ENCODE results near the gene FXYD7.

DNA sequence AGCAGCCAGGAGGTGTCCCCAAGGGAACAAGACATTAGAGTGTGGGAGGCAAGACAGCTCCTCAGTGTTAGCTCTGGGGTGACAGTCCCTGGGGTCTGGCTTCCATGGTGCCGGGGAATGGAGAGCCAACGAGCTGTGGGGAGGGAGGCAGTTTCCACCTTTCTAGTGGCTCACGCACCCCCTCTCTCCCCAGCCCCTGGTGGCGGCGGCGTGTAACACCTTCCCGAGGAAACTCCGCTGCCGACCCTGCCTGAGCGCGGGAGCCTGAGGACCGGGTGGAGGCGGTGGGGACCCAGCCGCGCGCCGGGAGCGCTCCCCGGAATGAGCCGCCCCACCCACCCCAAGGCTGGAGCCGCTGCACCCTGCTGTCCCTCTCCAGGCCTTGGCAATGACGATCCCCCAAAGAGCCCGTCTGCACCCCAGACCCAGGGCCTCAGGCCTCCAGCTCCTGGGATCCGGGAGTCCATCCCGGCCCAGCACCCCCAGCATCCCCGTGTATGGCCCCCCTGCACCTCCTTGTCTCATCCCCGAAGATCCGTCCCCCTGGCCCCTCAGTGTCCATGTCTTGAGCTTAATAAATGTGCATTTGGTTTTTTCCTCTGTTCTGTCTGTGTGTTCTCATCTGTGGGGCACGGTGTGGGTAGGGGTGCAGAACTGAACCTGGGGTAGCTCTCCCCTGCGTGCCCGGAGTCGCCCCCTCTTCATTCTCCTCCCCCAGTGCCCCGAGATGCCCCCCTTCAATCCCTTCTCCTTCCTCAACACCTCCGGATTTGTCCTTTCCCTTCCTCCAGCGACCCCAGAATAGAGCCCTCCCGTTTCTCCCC lies 10.9 kb downstream of the FXYD7 start:
- no peak for TF ChIP-seq JUND (CRISPR knock-in tag; IDR thresholded peaks at IDR 0.05)
- TF ChIP-seq ZNF564 (CRISPR knock-in tag; IDR thresholded peaks at IDR 0.05), result no peak
- TF ChIP-seq CBX1 (IDR thresholded peaks at IDR 0.05; ENCODE audit: low read depth), result no peak
- TF ChIP-seq RFX5 (IDR thresholded peaks at IDR 0.05; ENCODE audit: low read depth, low read length), result no peak
- TF ChIP-seq SP2 (CRISPR knock-in tag; IDR thresholded peaks at IDR 0.05), result no peak
- TF ChIP-seq ZNF367 (CRISPR knock-in tag; IDR thresholded peaks at IDR 0.05; ENCODE audit: borderline replicate concordance), result no peak
- no peak for TF ChIP-seq ELF3 (CRISPR knock-in tag; IDR thresholded peaks at IDR 0.05)
- no peak for TF ChIP-seq SP1 (IDR thresholded peaks at IDR 0.05)
- TF ChIP-seq SP1 (CRISPR knock-in tag; IDR thresholded peaks at IDR 0.05), result no peak
- TF ChIP-seq MTA3 (CRISPR knock-in tag; IDR thresholded peaks at IDR 0.05), result no peak

Data from HepG2 (cell line).